Endothelial cell (in vitro differentiated cells): ENCODE data around the gene TFDP2. TPM values are rescaled to one million over a fixed set of nuclear protein-coding genes. Genes with fewer than 3 reads are reported as not detected.

Experiments used
- DNase-seq: peaks from one replicate; pipeline ENCODE4 v3.0.0; 2021; ENCODE audit warnings: low spot score
- H3K27ac Mint-ChIP-seq: one replicate; pipeline ENCODE4 v1.8.0; 2021; ENCODE audit warnings: mixed read lengths, inconsistent platforms; ENCODE audit not compliant: unreplicated experiment
- H3K27me3 Mint-ChIP-seq: one replicate; pipeline ENCODE4 v1.8.0; 2021; ENCODE audit warnings: mild to moderate bottlenecking, moderate library complexity, mixed read lengths, inconsistent platforms; ENCODE audit not compliant: unreplicated experiment
- H3K36me3 Mint-ChIP-seq: one replicate; pipeline ENCODE4 v1.8.0; 2021; ENCODE audit warnings: mild to moderate bottlenecking, low read depth, mixed read lengths, inconsistent platforms; ENCODE audit not compliant: unreplicated experiment
- H3K4me1 Mint-ChIP-seq: one replicate; pipeline ENCODE4 v1.8.0; 2021; ENCODE audit warnings: mild to moderate bottlenecking, mixed read lengths, inconsistent platforms; ENCODE audit not compliant: unreplicated experiment
- H3K4me3 Mint-ChIP-seq: one replicate; pipeline ENCODE4 v1.8.0; 2021; ENCODE audit warnings: mild to moderate bottlenecking, mixed read lengths, inconsistent platforms; ENCODE audit not compliant: unreplicated experiment
- H3K9me3 Mint-ChIP-seq: one replicate; pipeline ENCODE4 v1.8.0; 2021; ENCODE audit warnings: mixed read lengths, inconsistent platforms; ENCODE audit not compliant: unreplicated experiment
- total RNA-seq: library from RNA; stranded (reverse); fragmentation: NEBNext Ultra II Directional; extraction: Animal tissue kit (Norgen Biotek cat#: 25700); gene quantifications from one replicate; pipeline ENCODE4 v1.2.1, GENCODE V29; 2021; ENCODE audit not compliant: unreplicated experiment
- TF ChIP-seq, protein P1 (sequence below): fragments of 200-600 bp; sonication (generic); IDR thresholded peaks from one replicate; pipeline ENCODE4 v1.5.0; 2021; ENCODE audit warnings: antibody characterized with exemption; ENCODE audit not compliant: unreplicated experiment

Gene TFDP2
- total RNA-seq, 1 donor from 2014 or later, result 31.1 TPM

DNA sequence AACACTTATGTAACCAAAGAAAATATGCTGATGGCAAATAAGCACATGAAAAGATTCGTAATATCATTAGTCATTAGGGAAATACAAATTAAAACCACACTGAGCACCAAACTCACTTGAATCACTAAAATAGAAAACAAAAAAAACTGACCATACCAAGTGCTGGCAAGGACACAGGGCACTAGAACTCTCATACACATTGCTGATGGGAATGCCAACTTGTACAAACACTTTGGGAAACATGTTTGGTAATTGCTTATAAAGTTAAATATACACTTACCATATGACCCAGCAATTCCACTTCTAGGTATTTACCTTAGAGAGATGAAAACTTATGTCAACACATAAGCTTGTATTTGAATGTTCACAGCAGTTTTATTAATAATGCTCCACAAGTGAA is 95.5 kb downstream of the TFDP2 start:
- Mint-ChIP-seq H3K27me3 (no peaks in the 10 kb centered on the region), H3K4me3 (no peak overlapping the region), H3K9me3 (no peaks in the 10 kb centered on the region), H3K36me3 (peaks cover 3% of the 10 kb centered on the region), H3K27ac (no peak overlapping the region), H3K4me1 (no peaks in the 10 kb centered on the region)
- DNase-seq, result no peak
- TF ChIP-seq, protein P1, sequence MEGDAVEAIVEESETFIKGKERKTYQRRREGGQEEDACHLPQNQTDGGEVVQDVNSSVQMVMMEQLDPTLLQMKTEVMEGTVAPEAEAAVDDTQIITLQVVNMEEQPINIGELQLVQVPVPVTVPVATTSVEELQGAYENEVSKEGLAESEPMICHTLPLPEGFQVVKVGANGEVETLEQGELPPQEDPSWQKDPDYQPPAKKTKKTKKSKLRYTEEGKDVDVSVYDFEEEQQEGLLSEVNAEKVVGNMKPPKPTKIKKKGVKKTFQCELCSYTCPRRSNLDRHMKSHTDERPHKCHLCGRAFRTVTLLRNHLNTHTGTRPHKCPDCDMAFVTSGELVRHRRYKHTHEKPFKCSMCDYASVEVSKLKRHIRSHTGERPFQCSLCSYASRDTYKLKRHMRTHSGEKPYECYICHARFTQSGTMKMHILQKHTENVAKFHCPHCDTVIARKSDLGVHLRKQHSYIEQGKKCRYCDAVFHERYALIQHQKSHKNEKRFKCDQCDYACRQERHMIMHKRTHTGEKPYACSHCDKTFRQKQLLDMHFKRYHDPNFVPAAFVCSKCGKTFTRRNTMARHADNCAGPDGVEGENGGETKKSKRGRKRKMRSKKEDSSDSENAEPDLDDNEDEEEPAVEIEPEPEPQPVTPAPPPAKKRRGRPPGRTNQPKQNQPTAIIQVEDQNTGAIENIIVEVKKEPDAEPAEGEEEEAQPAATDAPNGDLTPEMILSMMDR, result no peak

DNA sequence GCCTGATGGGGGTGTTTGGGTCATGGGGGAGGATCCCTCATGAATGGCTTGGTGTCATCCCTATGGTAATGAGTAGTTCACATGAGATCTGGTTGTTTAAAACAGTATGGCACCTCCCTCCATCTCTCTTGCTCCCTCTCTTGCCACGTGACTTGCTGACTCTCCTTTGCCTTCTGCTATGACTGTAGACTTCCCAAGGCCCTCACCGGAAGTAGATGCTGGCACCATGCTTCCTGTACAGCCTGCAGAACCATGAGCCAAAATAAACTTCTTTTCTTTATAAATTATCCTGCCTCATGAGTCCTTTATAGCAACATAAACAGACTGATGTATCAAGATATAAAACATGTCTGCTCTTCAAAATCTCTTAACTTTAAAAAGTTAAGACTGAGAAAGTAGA is 96.1 kb downstream of the TFDP2 start:
- H3K27ac Mint-ChIP-seq, result no peak overlapping the region
- H3K4me3 Mint-ChIP-seq, result no peak overlapping the region
- no peaks in the 10 kb centered on the region for H3K27me3 Mint-ChIP-seq
- no peaks in the 10 kb centered on the region for H3K4me1 Mint-ChIP-seq
- no peaks in the 10 kb centered on the region for H3K9me3 Mint-ChIP-seq
- peaks cover 3% of the 10 kb centered on the region for H3K36me3 Mint-ChIP-seq
- DNase-seq, result no peak
- TF ChIP-seq, protein P1, result no peak

DNA sequence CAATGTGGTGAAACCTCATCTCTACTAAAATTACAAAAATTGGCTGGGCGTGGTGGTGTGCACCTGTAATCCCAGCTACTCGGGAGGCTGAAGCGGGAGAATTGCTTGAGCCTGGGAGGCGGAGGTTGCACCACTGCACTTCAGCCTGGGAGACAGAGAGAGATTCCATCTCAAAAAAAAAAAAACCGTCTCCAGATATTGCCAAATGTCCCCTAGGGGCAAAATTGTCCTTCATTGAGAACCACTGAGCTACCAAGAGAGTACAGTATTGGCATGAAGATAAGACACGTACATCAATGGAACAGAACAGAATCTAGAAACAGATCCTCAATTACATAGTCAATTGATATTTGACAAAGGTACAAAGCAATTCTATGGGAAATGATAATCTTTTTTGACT is 98.0 kb downstream of the TFDP2 start:
- Mint-ChIP-seq H3K27ac (no peak overlapping the region), H3K4me3 (no peak overlapping the region), H3K36me3 (peaks cover 3% of the 10 kb centered on the region), H3K9me3 (no peaks in the 10 kb centered on the region), H3K4me1 (peaks cover 4% of the 10 kb centered on the region), H3K27me3 (no peaks in the 10 kb centered on the region)
- DNase-seq, result no peak
- TF ChIP-seq, protein P1, result no peak

DNA sequence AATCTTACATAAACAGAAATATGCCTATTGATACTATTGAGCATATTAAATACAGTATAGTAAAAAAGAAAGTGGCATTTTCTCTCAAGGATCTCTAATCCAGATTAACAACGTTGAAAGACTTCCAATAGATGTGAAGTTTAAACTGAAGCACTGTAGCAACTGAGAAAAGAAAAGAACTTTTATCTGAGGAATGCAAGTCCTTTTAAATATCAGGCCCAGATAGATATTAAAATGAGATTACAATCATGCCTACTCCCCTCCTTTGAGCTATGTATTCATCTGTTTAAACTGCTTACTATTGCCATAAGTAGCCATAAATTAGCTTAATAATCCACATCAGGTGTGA is 102.3 kb downstream of the TFDP2 start:
- no peak for DNase-seq
- H3K9me3 Mint-ChIP-seq, result no peaks in the 10 kb centered on the region
- H3K27me3 Mint-ChIP-seq, result no peaks in the 10 kb centered on the region
- H3K36me3 Mint-ChIP-seq, result no peaks in the 10 kb centered on the region
- H3K27ac Mint-ChIP-seq, result no peak overlapping the region
- peaks cover 7% of the 10 kb centered on the region for H3K4me1 Mint-ChIP-seq
- TF ChIP-seq, protein P1, result no peak
- H3K4me3 Mint-ChIP-seq, result no peak overlapping the region

DNA sequence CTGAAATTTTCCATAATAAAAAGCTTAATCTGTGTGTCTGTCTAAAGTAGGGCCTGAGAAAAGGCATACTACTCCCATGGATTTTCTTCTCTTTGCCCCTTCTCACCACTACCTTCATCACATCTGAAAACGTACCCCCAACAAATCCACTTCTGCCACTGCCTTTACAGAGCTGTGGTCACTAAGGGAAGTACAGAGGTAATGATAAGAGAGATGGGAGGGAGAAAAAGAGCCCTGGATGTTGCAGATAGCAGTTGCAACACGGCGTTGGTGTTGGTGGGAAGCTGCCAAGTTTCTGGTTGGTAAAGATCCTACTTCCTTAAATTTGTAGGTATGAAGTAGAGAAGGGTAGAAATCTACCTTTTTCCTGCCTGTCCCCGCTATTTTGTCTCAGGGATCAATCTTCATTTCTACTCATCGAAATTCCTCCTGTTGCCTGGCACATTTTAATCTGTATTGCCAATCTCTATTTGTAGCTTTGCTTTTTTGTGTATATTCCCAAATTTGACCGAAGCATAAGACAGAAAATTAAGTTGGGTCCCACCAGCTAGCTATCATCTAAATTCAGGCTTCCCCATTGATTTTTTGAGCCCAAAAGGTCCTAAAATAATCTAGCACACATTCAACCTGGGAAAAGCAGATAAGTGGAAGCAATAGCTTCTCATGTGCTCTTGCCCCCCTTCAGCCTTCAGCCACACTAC is 102.9 kb downstream of the TFDP2 start:
- H3K36me3 Mint-ChIP-seq, result no peaks in the 10 kb centered on the region
- no peaks in the 10 kb centered on the region for H3K27me3 Mint-ChIP-seq
- no peak overlapping the region for H3K27ac Mint-ChIP-seq
- peaks cover 7% of the 10 kb centered on the region for H3K4me1 Mint-ChIP-seq
- H3K9me3 Mint-ChIP-seq, result no peaks in the 10 kb centered on the region
- DNase-seq, result no peak
- TF ChIP-seq, protein P1, result no peak
- H3K4me3 Mint-ChIP-seq, result no peak overlapping the region
